ENCODE data around the gene IL9R. TPM values are rescaled to one million over a fixed set of nuclear protein-coding genes. Genes with fewer than 3 reads are reported as not detected.
A peak's percentile ranks its signal among the peaks of the same experiment; 100 is the strongest.
"Not testable (repeated sequence)": the region's sequence is repeated elsewhere in the genome, so short reads cannot be mapped to it uniquely, and the experiment has no call there.

Gene IL9R
- total and polyA plus RNA-seq, 9 of the 15 experiments (the other 6 are each of a cell fraction or from before 2014, with no cell fraction given), result 0.58 to 2.7 (median 1.6) TPM

DNA sequence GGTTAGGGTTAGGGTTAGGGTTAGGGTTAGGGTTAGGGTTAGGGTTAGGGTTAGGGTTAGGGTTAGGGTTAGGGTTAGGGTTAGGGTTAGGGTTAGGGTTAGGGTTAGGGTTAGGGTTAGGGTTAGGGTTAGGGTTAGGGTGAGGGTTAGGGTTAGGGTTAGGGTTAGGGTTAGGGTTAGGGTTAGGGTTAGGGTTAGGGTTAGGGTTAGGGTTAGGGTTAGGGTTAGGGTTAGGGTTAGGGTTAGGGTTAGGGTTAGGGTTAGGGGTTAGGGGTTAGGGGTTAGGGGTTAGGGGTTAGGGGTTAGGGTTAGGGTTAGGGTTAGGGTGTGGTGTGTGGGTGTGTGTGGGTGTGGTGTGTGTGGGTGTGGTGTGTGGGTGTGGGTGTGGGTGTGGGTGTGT is 33.0 kb downstream of the IL9R start:
- FAIRE-seq; H4K20me1 ChIP-seq (replicated peaks; ENCODE audit: control insufficient read depth, insufficient read depth, low read length); CTCF ChIA-PET (ENCODE audit: low intra/inter-chr PET ratio); ATAC-seq; H3K4me2 ChIP-seq (ENCODE audit: insufficient read depth, low read length); H3K36me3 ChIP-seq (ENCODE audit: control insufficient read depth, insufficient read depth, low read length); BruUV-seq (replicated peaks); in situ Hi-C loops (cut with MboI); H2AFZ ChIP-seq (ENCODE audit: low read depth, low read length); H3K79me2 ChIP-seq (ENCODE audit: control insufficient read depth, insufficient read depth, low read length); H3K9ac ChIP-seq (ENCODE audit: insufficient read depth in 1 of 2, low read depth in 2 of 2, low read length in 2 of 2); H3K4me1 ChIP-seq (replicated peaks in 1 of 2; ENCODE audit: control insufficient read depth in 2 of 2, insufficient read depth in 2 of 2, low read length in 2 of 2); H3K9me1 ChIP-seq (ENCODE audit: control insufficient read depth, insufficient read depth, low read length); H3K4me3 ChIP-seq; POLR2A ChIA-PET; H3K27ac ChIP-seq (ENCODE audit: extremely low read depth, low read depth, low read length); intact Hi-C loops (cut with micrococcal nuclease); DNase-seq (ENCODE audit: extremely low read depth in 1 of 4, low spot score in 3 of 4); H3K9me3 ChIP-seq (replicated peaks; ENCODE audit: control insufficient read depth, insufficient read depth, low read depth, low read length); H3K27me3 ChIP-seq (ENCODE audit: control insufficient read depth in 2 of 2, insufficient read depth in 2 of 2, low read length in 2 of 2); TF ChIP-seq NR2C2 (CRISPR knock-in tag; IDR thresholded peaks at IDR 0.05): not testable (repeated sequence)
- TF ChIP-seq, protein P1, sequence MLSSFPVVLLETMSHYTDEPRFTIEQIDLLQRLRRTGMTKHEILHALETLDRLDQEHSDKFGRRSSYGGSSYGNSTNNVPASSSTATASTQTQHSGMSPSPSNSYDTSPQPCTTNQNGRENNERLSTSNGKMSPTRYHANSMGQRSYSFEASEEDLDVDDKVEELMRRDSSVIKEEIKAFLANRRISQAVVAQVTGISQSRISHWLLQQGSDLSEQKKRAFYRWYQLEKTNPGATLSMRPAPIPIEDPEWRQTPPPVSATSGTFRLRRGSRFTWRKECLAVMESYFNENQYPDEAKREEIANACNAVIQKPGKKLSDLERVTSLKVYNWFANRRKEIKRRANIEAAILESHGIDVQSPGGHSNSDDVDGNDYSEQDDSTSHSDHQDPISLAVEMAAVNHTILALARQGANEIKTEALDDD (IDR thresholded peaks at IDR 0.05), result peak; percentile 86
- TF ChIP-seq MAFF (IDR thresholded peaks at IDR 0.05; ENCODE audit: low read length) (peak; percentile 28; the same call in 1 of the 2 replicates), PCBP2 (IDR thresholded peaks at IDR 0.05; ENCODE audit: low read depth, low read length, poor library complexity, severe bottlenecking) (peak; percentile 75), NR2C2 (tag; IDR thresholded peaks at IDR 0.05) (peak; percentile 54)

Other genes with a start within 250 kb of the IL9R start
- gene VAMP7, start 116.4 kb upstream of the IL9R start, total RNA-seq (2014; rRNA removed), result 42.0 and 42.6 TPM in 2 replicates
- gene VAMP7, start 116.4 kb upstream of the IL9R start, total RNA-seq (2014; rRNA removed; fragmentation: Illumina TruSeq; extraction: Trizol), result 86.6 and 101 TPM in 2 replicates
- gene VAMP7, start 116.4 kb upstream of the IL9R start, total RNA-seq (2015; rRNA removed; fragmentation: Illumina TruSeq; extraction: Trizol), result 71.7 and 77.8 TPM in 2 replicates
- gene VAMP7, start 116.4 kb upstream of the IL9R start, total RNA-seq (2021), result 67.7 TPM in 2 replicates
- 90.4 and 100 TPM in 2 replicates for gene VAMP7, start 116.4 kb upstream of the IL9R start, polyA plus RNA-seq (2011; rRNA removed)
- gene VAMP7, start 116.4 kb upstream of the IL9R start, polyA plus RNA-seq (2014; fragmentation: Illumina TruSeq; extraction: Trizol), result 75.8 and 85.0 TPM in 2 replicates
- gene VAMP7, start 116.4 kb upstream of the IL9R start, polyA plus RNA-seq (2014; fragmentation: Nextera tagmentation; extraction: Ambion mirVana), result 10 to 100 TPM; 38.4 to 57.2 TPM
- 46.2 and 52.6 TPM in 2 replicates for gene VAMP7, start 116.4 kb upstream of the IL9R start, polyA plus RNA-seq (2014; rRNA removed)